ENCODE data around the gene PRDM10.
"Not testable (repeated sequence)": the region's sequence is repeated elsewhere in the genome, so short reads cannot be mapped to it uniquely, and the experiment has no call there.

The PRDM10 gene

GRCh38 chr11:129974237-129974636 is 28.4 kb downstream of the PRDM10 start:
- no peak for TF ChIP-seq POLR2A (IDR thresholded peaks at IDR 0.05; ENCODE audit: extremely low read depth, insufficient read length)
- no peak overlapping the region for H3K4me3 ChIP-seq (ENCODE audit: low read depth, low read length)
- no peak for DNase-seq (ENCODE audit: low read depth)

GRCh38 chr11:129973809-129974208 is 28.8 kb downstream of the PRDM10 start:
- H3K4me3 ChIP-seq (ENCODE audit: low read depth, low read length), result no peak overlapping the region
- no peak for DNase-seq (ENCODE audit: low read depth)
- TF ChIP-seq MYC (IDR thresholded peaks at IDR 0.05; ENCODE audit: low read depth, low read length), result no peak
- TF ChIP-seq CTCF (IDR thresholded peaks at IDR 0.05; ENCODE audit: low read depth, low read length), result no peak

GRCh38 chr11:129973068-129973467 is 29.6 kb downstream of the PRDM10 start:
- H3K4me3 ChIP-seq (ENCODE audit: low read depth, low read length), result peak overlapping the region; percentile 2
- peak; percentile 81 for DNase-seq (ENCODE audit: low read depth)
- peak; percentile 62 for TF ChIP-seq MYC (IDR thresholded peaks at IDR 0.05; ENCODE audit: low read depth, low read length)
- no peak for TF ChIP-seq CTCF (IDR thresholded peaks at IDR 0.05; ENCODE audit: low read depth, low read length)
- no peak for TF ChIP-seq POLR2A (IDR thresholded peaks at IDR 0.05; ENCODE audit: extremely low read depth, insufficient read length)

GRCh38 chr11:129972611-129973010 is 30.0 kb downstream of the PRDM10 start:
- peak overlapping the region; percentile 2 for H3K4me3 ChIP-seq (ENCODE audit: low read depth, low read length)
- no peak for TF ChIP-seq MYC (IDR thresholded peaks at IDR 0.05; ENCODE audit: low read depth, low read length)
- no peak for TF ChIP-seq CTCF (IDR thresholded peaks at IDR 0.05; ENCODE audit: low read depth, low read length)
- TF ChIP-seq MAX (IDR thresholded peaks at IDR 0.05; ENCODE audit: low read depth, low read length), result no peak
- TF ChIP-seq POLR2A (IDR thresholded peaks at IDR 0.05; ENCODE audit: extremely low read depth, insufficient read length), result no peak
- peak; percentile 29 for DNase-seq (ENCODE audit: low read depth)

- H3K4me3 ChIP-seq (ENCODE audit: low read depth, low read length); DNase-seq (ENCODE audit: low read depth): not testable (repeated sequence)
Measured at GRCh38 chr11:129971856-129972255, 30.8 kb downstream of the PRDM10 start.

- TF ChIP-seq MYC (IDR thresholded peaks at IDR 0.05; ENCODE audit: low read depth, low read length) (no peak), CTCF (IDR thresholded peaks at IDR 0.05; ENCODE audit: low read depth, low read length) (no peak), POLR2A (IDR thresholded peaks at IDR 0.05; ENCODE audit: extremely low read depth, insufficient read length) (no peak), MAX (IDR thresholded peaks at IDR 0.05; ENCODE audit: low read depth, low read length) (no peak)
- DNase-seq (ENCODE audit: low read depth), result no peak
- no peak overlapping the region for H3K4me3 ChIP-seq (ENCODE audit: low read depth, low read length)
Measured at GRCh38 chr11:129969920-129970319, 32.7 kb downstream of the PRDM10 start.

- TF ChIP-seq MYC (IDR thresholded peaks at IDR 0.05; ENCODE audit: low read depth, low read length), result no peak; the same call in 1 of the 2 replicates
- TF ChIP-seq CTCF (IDR thresholded peaks at IDR 0.05; ENCODE audit: low read depth, low read length), result no peak
- TF ChIP-seq POLR2A (IDR thresholded peaks at IDR 0.05; ENCODE audit: extremely low read depth, insufficient read length), result no peak
Measured at GRCh38 chr11:129968591-129969419, 33.8 kb downstream of the PRDM10 start.

More at GRCh38 chr11:129968591-129969419, 33.8 kb downstream of the PRDM10 start:
- peak; percentile 77 for DNase-seq (ENCODE audit: low read depth)
- H3K4me3 ChIP-seq (ENCODE audit: low read depth, low read length), result no peak overlapping the region

All from NB4 (cell line).